GM19452 (cell line): ENCODE data around the gene FBXO27.
"Not testable (repeated sequence)": the region's sequence is repeated elsewhere in the genome, so short reads cannot be mapped to it uniquely, and the experiment has no call there.

Experiments used
- ATAC-seq: cut with Tn5 transposase; IDR thresholded peaks from one replicate; pipeline ENCODE4 v1.9.1; 2021; ENCODE audit not compliant: unreplicated experiment

FBXO27 gene, protein sequence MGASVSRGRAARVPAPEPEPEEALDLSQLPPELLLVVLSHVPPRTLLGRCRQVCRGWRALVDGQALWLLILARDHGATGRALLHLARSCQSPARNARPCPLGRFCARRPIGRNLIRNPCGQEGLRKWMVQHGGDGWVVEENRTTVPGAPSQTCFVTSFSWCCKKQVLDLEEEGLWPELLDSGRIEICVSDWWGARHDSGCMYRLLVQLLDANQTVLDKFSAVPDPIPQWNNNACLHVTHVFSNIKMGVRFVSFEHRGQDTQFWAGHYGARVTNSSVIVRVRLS

DNA sequence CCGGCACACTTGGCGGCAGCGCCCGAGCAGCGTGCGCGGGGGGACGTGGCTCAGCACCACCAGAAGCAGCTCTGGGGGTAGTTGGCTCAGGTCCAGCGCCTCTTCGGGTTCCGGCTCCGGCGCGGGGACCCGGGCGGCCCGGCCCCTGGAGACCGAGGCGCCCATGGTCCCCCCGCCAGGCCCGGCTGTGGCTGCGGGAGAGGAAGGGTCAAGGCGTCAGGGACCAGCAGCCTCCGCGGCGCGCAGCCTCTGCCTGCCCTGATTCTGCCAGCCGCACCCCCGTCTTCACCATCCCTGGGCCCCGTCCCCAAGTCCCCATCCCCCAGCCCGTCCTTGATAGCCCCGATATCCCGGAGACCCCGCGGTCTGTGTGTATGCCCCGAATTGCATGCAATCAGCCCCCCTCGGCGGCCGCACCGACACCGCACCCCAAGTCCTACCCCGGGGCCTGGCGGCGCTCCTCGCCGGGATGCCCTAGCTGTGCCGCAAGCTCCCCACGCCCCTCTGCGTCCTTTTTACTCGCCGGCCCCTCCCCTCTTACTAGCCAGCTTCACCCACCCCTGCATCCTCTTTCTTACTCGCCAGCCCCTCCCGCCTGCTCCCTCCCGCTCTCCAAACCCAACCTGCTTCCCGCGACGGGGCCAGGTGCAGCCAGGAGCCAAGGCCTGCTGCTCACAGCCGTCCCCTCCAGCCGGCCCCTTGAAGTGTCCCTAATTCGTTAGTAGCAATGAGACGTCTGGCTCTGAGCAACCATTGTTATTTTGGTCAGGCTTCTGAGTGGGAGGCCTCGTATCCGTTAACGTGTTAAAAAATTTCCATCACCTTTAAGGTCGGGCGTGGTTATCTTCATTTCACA, at the start of gene FBXO27:
TSS of gene FBXO27 (minus strand) at position 487 of the 856 bp plus-strand sequence. CDS start at position 165, 322 bp downstream.
- no peak for ATAC-seq

DNA sequence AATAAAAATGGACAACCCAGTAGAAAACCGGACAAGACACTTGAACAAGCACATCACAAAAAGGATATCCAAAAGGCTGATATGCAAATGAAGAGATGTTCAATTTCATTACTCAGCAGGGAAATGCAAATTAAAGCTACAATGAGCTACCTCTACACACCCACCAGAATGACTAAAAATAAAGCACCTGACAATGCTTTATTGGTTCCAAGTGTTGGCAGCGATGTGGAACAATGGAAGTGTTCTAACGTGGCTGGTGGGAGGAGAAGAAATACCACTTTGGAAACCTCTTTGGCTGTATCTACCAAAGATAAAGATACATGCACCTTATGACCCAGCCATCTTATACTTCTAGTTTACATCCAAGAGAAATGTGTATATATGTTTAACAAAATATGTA, 48.1 kb upstream of the FBXO27 start:
- ATAC-seq, result no peak

DNA sequence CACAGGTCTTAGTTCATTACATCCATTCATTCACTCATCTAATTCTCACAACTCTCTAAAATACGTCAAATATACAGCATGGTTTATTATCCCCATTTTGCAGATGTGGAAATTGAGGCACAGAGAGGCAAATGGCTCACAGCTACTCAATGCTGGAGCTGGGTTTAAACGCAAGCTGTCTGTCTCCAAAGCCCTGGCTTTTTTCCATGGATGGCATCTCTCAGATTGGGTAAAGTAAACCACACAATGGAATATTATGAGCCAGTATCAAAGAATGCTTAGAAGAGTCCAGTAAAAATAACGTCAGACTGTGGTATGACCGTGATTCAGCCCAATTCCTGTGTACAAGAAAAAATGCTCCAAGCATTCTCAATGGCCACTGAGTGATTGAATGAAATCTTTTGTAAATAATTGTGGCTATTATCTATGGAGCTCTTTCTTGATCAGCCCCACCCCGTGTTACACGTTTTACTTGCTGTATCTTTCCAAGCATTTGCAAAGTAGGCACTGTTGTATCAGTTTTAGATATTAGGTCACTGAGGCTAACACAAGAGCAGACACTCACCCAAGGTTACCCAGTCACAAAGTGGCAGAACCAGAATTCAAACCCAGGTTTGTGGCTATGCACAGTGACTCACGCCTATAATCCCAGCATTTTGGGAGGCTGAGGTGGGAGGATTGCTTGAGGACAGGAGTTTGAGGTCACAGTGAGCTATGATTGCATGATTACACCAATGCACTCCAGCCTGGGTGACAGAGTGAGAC, 46.3 kb upstream of the FBXO27 start:
- no peak for ATAC-seq

DNA sequence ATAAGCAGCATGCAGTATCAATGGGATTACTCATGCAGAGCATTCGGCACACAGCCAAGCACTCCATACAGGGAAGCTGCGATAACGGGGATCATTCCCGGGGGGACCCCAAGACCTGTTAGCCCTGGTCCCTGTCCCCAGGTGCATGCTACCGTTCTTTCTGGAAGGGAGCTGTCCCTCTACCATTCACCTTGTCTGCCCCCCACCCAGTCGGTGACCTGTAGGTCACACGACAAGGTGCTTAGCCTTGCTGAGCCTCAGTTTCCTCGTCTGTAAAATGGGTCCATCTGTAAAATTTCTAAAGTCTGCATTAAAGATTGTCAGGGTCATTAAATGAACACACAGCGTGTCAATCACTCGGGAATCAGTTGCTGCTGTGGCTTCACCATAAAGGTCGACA, 45.0 kb upstream of the FBXO27 start:
- no peak for ATAC-seq

DNA sequence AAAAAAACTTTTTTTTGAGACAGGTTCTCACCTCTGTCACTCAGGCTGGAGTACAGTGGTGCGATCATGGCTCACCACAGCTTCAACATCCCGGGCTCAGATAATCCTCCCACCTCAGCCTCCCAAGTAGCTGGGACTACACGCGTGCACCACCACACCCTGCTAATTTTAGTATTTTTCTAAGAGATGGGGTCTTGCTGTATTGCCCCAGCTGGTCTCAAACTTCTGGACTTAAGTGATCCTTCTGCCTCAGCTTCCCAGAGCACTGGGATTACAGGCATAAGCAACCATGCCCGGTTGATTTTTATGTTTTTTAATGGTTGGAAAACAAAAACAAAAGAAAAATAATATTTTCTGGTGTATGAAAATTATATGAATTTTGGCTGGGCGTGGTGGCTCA, 42.6 kb upstream of the FBXO27 start:
- no peak for ATAC-seq

DNA sequence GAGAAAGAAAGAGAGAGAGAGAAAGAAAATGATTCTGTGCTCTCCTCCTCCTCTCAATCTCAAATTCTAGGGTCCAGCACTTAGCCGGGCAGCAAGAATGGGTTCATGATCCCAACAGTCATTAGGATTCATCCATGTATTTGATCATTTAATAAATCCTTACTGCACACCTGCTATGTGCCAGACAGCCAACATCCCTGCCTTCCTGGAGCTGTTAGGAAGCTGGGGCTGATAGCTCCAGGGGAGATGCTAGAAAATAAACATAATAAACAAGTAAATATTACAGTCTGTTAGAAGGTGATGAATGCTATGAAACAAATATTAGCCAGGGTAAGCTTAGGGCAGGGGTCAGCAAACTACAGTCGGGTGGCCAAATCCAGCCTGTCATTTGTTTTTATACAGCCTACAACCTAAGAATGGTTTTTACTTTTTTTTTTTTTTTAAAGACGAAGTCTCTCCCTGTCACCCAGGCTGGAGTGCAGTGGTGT, 41.9 kb upstream of the FBXO27 start:
- no peak for ATAC-seq

DNA sequence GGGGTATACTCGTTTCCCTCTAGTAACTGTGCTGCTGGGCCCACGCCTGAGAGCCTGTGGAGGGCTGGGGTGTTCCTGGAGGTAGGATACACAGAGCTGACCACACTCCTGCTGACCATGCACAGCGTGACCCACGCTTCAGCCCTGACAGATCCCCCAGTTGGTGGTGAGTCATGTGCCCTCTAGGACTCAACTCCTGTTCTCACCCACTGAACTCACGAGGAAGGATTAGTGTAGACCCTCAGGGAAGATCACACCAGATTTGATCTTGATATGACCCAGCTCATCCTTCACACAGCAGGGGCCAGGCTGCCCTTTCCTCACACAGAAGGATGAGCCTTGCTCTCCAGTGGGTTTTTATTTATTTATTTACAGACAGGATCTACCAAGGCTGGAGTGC, 38.5 kb upstream of the FBXO27 start:
- no peak for ATAC-seq

DNA sequence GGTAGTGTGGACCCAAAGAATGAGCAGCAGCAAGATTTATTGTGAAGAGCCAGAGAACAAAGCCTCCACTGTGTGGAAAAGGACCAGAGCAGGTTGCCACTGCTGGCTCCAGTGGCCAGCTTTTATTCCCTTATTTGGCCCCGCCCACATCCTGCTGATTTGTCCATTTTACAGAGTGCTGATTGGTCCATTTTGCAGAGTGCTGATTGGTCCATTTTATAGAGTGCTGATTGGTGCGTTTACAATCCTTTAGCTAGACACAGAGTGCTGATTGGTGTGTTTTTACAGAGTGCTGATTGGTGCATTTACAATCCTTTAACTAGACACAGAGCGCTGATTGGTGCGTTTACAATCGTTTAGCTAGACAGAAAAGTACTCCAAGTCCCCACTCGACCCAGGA, 35.9 kb upstream of the FBXO27 start:
- not testable (repeated sequence) for ATAC-seq

DNA sequence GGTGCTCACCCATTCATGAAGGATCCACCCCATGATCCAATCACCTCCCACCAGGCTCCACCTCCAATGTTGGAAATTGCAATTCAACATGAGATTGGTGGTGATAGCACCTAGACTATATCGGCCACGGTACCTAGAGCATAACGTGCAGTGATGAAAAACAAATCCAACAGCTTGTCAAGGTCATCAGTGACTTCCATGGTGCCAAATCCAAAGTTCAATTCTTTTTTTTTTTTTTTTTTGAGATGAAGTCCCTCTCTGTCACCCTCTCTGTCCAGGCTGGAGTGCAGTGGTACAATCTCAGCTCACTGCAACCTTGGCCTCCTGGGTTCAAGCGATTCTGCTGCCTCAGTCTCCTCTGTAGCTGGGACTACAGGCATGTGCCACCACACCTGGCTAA, 34.8 kb upstream of the FBXO27 start:
- ATAC-seq, result no peak

DNA sequence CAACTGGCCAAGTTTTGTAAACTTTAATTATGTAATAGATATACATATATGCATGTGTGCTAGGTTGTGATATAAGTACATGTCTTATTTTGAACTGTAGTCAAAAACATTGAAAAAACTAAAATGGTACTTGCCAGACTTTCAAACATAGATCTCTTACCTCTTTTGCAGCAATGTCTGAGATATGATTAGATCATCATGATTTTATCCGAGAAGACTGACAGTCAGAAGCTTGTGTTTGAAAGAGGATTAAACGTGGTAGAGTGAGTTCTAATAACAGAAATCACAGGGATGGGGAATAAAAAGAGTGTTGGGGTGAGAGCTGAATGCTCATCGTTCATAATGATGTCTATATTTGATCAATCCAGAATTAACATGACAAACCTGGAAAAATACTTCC, 33.6 kb upstream of the FBXO27 start:
- ATAC-seq, result no peak

DNA sequence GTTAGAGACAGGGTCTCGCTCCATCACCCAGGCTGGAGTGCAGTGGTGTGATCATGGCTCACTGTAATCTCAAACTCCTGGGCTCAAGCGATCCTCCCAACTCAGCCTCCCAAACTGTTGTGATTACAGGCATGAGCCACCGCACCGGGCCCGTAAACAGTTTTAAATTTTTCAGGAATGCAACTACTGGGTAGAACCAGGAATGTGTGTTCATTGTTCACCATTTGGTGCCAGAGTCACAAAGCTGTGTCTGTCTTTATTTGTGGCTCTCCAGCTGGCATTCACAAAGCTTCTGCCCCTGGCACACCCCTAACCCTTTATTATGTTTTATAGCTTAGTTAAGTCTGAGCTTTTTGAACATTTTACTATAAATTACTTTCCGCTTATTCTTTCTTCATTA, 32.1 kb upstream of the FBXO27 start:
- no peak for ATAC-seq

DNA sequence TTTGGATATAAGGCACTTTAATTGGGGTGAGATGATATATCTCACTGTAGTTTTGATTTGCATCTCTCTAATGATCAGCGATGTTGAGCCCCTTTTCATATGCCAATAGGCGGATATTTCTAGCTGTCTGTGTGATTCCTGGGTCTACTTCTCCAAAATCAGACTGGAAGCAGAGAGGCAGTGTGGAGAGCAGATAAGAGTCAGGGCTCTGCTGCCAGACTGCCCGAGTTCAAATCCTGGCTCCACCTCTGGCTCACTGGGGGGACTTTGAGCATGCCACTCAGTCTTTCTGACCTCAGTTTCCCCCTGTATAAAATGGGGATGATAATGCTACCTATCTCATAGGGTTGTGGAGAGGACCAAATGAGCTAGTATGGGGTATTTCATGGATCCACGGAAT, 27.8 kb upstream of the FBXO27 start:
- ATAC-seq, result no peak

DNA sequence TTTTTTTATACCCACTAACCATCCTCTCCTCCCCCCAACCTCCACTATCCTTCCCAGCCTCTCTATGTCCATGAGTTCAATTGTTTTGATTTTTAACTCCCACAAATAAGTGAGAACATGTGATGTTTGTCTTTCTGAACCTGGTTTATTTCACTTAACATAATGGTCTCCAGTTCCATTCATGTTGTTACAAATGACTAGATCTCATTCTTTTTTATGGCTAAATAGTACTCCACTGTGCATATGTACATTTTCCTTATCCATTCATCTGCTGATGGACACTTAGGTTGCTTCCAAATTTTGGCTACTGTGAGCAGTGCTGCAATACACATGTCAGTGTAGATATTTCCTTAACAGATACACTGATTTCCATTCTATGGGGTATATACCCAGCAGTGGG, 27.0 kb upstream of the FBXO27 start:
- ATAC-seq, result no peak

DNA sequence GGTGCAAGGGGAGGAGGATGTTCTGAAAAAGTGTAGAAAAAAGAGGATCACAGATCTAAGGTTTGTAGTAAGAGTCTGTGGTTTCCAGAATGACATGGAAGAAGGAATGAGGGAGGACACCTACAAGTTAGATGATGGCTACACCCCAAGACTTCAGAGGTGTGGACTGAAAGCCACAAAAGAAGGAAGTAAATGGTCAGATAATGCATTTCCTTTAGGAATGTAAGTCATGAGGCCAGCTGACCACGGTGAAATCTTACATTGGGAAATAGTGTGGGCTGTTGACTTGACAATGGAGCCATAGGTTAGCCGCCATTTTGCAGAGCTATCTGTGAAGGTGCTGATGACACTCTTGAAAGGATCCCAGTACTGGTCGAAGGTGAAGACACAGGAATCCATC, 25.3 kb upstream of the FBXO27 start:
- no peak for ATAC-seq

DNA sequence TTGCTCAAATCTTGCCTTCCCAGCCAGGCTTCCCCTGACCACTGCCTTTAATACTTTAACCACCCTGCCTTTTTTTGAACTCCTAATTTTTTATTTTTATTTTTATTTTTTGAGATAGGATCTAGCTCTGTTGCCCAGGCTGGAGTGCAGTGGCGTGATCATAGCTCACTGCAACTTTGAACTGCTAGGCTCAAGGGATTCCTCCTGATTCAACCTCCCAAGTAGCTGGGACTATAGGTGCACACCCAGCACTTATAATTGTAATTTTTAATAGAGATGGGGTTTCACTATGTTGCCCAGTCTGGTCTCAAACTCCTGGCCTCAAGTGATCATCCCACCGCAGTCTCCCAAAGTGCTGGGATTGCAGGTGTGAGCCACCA, 21.7 kb upstream of the FBXO27 start:
- no peak for ATAC-seq

DNA sequence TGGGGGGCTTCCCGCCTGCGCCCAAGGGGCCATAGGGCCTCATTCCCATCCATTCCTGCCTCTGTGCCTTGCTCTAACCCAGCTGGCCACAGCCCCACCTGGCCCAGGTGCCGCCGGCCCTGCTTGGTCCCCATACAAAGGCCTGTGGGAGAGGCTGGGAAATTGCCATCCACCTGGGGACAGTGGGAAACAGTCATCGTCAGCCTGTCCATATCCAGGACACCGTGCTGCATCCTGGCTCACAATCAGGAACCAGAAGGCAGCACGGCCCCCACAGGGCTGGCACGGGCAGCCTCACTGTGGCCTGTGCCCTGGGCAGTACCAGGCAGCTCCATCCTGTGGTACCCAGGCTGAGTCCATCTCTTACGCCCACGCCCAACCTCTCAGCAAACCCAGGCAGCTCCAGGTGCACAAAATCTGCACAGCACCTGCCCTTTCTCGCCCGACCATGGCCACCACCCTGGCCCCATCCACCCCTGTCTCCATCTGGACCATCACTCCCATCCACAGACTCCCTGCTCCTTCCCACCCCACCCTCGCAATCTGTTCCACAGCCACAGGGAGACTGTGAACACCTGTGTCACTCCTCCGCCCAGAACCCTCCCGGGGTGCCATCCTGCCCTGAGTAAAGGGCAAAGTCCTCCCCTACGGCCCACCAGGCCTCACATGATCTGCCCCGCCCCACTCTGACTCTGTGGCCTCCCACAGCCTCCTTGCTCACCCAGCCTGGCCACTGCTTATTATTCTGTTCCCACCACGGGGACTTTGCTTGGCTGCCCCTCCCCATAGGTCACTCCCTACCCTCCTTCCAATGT, 21.1 kb upstream of the FBXO27 start:
- no peak for ATAC-seq

DNA sequence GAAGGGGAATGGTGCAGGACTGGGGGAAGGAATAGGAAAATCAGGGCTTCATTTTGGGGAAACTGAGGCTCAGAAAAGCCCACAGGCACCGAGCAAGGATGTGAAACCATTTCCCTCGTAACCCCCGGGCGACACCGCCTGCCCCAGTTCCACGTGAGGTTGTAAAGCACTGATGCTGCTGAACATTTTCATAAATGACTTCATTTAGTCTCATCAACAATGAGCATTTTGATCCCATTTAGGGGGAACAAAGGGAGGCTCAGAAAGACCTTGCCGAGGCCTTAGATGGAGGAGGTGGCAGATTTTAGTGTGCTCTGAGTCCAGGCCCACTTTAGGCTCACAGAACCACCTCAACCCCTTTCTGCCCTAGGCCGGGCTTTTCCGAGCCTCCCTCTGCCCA, 20.5 kb upstream of the FBXO27 start:
- no peak for ATAC-seq

DNA sequence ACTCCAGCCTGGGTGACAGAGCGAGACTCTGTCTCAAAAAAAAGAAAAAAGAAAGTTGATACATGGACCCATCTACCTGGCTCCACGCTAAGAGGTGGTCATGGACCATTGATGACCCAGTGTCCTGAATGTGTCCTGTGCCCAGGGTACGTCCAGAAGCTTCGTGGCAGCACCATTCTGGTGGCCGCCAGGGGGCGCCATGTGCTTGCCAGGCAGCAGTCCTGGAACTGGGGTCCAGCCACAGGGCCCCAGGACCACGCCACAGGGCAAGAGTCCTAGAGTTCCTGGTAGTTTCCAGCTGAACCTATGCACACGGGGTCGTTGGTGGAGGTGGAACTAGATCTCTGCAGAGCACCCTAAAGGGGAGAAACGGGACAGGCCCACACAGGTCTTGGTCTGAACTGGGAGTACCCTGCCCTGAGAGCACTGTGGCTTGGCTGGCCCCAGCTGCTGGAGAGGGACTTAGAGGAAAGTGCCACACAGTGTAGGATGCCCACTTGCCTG, 19.9 kb upstream of the FBXO27 start:
- ATAC-seq, result no peak

DNA sequence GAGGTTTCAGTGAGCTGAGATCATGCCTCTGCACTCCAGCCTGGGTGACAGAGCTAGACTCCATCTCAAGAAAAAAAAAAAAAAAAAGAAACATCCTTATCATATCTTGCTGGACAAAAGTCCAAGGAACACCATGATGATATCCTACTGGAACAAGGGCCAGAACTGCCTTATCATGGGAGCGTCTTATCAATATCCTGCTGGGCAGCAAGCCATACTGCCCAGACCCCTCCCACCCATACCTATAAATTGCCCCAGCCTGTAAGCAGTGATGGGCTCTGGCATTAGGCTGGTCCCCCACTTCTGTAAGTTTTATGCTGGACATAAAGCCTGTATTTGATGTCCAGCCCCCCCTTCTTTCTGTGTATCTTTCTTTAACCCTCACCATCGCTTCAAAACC, 14.7 kb upstream of the FBXO27 start:
- no peak for ATAC-seq

DNA sequence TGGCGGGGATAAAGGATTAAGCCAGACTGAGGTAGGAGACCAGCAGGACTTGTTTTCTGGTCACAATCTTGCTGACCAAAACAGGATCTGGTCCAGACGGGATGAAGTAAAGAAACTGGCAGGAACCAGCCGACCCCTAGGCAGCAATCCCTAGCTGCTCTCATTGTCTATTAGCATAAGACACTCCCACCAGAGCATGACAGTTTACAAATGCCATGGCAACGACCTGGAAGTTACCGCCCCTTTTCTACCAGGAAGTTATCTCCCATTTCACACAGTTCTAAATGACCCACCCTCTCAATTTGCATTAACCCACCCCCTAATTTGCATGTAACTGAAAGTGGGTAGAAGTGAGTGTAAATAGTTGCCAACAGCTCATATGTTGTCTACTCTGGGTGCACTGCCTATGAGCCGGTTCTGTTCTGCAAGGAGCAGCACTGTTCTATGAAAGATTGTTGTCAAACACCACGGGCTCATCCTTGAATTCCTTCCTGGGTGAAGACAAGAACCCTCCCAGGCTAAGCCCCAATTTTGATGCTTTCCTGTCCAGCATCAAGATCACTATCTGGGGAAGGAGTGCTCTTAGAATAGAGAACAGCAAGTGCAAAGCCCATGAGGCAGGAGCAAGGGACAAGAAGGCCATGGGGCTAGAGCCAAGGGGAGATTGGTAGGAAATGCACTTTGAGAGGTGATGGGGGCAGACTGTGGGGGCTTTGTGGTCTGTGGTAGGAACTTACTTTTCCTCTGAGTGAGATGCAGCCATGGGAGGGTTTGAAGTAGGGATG, 13.9 kb upstream of the FBXO27 start:
- ATAC-seq, result no peak
